Liver (tissue), 3 donors: ENCODE data around the gene STRIT1.

Source experiments
- EGR1 ChIP-seq, 2 donors: IDR thresholded peaks; 2 replicates each; pipeline ENCODE4 v1.6.1; 2016 to 2018; ENCODE audit warnings: antibody characterized with exemption in 2 of 2, low read depth in 2 of 2
- FOXA1 ChIP-seq: IDR thresholded peaks from 2 replicates; pipeline ENCODE4 v1.6.1; 2016; ENCODE audit warnings: antibody characterized with exemption
- HNF4A ChIP-seq, 2 donors: conservative IDR thresholded peaks; 2 replicates each; pipeline ENCODE4 v1.6.1; 2016; ENCODE audit warnings: antibody characterized with exemption in 2 of 2, mild to moderate bottlenecking in 2 of 2
- JUND ChIP-seq, 2 donors: IDR thresholded peaks; 2 replicates each; pipeline ENCODE4 v1.6.1; 2016; ENCODE audit warnings: antibody characterized with exemption in 2 of 2
- RAD21 ChIP-seq, 2 donors: IDR thresholded peaks; 2 replicates each; pipeline ENCODE4 v1.6.1; 2016; ENCODE audit warnings: antibody characterized with exemption in 2 of 2, mild to moderate bottlenecking in 2 of 2
- SP1 ChIP-seq: IDR thresholded peaks from 2 replicates; pipeline ENCODE4 v1.6.1; 2018; ENCODE audit warnings: antibody characterized with exemption, mild to moderate bottlenecking
- TAF1 ChIP-seq: conservative IDR thresholded peaks from 2 replicates; pipeline ENCODE4 v1.6.1; 2016; ENCODE audit warnings: antibody characterized with exemption, mild to moderate bottlenecking
- YY1 ChIP-seq: IDR thresholded peaks from 2 replicates; pipeline ENCODE4 v1.6.1; 2016; ENCODE audit warnings: antibody characterized with exemption, mild to moderate bottlenecking
- TF ChIP-seq, protein P1 (sequence below): fragments of 150-350 bp; IDR thresholded peaks from 2 replicates; pipeline ENCODE4 v1.5.1; 2017; ENCODE audit warnings: improper control_type of control experiment, low read depth, low read length; ENCODE audit not compliant: missing input control
- TF ChIP-seq, protein P2 (sequence below): IDR thresholded peaks from 2 replicates; pipeline ENCODE4 v1.6.1; 2016; ENCODE audit warnings: antibody characterized with exemption, mild to moderate bottlenecking
- TF ChIP-seq, protein P3 (sequence below): IDR thresholded peaks from 2 replicates; pipeline ENCODE4 v1.6.1; 2016; ENCODE audit warnings: antibody characterized with exemption
- TF ChIP-seq, protein P4 (sequence below): IDR thresholded peaks from 2 replicates; pipeline ENCODE4 v1.6.1; 2016; ENCODE audit warnings: antibody characterized with exemption
- TF ChIP-seq, protein P5 (sequence below): IDR thresholded peaks from 2 replicates; pipeline ENCODE4 v1.6.1; 2016; ENCODE audit warnings: antibody characterized with exemption
- donor health status: healthy.
- donor health status: healthy.

DNA sequence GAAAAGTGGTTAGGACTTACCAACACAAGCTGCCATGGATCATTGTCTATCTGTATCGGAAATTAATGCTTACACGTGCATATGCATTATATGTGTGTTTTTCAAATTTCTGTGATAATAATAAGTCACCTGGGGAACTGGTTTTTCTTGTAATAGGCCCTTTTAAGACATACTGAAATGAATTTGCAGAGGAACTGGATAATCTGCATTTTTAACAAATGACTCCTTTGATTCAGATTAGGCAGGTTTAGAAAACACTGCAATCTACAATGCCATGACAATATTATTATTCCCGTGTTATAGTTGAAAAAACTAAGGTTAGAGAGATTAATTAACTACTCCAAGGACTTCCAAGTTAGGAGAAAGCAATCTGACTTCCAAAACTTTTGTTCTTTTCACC lies 23.4 kb downstream of the STRIT1 start:
- TF ChIP-seq, protein P1, sequence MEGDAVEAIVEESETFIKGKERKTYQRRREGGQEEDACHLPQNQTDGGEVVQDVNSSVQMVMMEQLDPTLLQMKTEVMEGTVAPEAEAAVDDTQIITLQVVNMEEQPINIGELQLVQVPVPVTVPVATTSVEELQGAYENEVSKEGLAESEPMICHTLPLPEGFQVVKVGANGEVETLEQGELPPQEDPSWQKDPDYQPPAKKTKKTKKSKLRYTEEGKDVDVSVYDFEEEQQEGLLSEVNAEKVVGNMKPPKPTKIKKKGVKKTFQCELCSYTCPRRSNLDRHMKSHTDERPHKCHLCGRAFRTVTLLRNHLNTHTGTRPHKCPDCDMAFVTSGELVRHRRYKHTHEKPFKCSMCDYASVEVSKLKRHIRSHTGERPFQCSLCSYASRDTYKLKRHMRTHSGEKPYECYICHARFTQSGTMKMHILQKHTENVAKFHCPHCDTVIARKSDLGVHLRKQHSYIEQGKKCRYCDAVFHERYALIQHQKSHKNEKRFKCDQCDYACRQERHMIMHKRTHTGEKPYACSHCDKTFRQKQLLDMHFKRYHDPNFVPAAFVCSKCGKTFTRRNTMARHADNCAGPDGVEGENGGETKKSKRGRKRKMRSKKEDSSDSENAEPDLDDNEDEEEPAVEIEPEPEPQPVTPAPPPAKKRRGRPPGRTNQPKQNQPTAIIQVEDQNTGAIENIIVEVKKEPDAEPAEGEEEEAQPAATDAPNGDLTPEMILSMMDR, result no peak
- TF ChIP-seq JUND (IDR thresholded peaks at IDR 0.05) (no peak), SP1 (no peak), FOXA1 (no peak), RAD21 (IDR thresholded peaks at IDR 0.05) (no peak), YY1 (no peak), HNF4A (conservative IDR thresholded peaks at IDR 0.05) (no peak), EGR1 (IDR thresholded peaks at IDR 0.05; ENCODE audit: low read depth in 2 of 2) (no peak), TAF1 (no peak)
- TF ChIP-seq, protein P2, sequence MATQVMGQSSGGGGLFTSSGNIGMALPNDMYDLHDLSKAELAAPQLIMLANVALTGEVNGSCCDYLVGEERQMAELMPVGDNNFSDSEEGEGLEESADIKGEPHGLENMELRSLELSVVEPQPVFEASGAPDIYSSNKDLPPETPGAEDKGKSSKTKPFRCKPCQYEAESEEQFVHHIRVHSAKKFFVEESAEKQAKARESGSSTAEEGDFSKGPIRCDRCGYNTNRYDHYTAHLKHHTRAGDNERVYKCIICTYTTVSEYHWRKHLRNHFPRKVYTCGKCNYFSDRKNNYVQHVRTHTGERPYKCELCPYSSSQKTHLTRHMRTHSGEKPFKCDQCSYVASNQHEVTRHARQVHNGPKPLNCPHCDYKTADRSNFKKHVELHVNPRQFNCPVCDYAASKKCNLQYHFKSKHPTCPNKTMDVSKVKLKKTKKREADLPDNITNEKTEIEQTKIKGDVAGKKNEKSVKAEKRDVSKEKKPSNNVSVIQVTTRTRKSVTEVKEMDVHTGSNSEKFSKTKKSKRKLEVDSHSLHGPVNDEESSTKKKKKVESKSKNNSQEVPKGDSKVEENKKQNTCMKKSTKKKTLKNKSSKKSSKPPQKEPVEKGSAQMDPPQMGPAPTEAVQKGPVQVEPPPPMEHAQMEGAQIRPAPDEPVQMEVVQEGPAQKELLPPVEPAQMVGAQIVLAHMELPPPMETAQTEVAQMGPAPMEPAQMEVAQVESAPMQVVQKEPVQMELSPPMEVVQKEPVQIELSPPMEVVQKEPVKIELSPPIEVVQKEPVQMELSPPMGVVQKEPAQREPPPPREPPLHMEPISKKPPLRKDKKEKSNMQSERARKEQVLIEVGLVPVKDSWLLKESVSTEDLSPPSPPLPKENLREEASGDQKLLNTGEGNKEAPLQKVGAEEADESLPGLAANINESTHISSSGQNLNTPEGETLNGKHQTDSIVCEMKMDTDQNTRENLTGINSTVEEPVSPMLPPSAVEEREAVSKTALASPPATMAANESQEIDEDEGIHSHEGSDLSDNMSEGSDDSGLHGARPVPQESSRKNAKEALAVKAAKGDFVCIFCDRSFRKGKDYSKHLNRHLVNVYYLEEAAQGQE, result no peak
- TF ChIP-seq, protein P3, sequence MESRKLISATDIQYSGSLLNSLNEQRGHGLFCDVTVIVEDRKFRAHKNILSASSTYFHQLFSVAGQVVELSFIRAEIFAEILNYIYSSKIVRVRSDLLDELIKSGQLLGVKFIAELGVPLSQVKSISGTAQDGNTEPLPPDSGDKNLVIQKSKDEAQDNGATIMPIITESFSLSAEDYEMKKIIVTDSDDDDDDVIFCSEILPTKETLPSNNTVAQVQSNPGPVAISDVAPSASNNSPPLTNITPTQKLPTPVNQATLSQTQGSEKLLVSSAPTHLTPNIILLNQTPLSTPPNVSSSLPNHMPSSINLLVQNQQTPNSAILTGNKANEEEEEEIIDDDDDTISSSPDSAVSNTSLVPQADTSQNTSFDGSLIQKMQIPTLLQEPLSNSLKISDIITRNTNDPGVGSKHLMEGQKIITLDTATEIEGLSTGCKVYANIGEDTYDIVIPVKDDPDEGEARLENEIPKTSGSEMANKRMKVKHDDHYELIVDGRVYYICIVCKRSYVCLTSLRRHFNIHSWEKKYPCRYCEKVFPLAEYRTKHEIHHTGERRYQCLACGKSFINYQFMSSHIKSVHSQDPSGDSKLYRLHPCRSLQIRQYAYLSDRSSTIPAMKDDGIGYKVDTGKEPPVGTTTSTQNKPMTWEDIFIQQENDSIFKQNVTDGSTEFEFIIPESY, result no peak
- TF ChIP-seq, protein P4, sequence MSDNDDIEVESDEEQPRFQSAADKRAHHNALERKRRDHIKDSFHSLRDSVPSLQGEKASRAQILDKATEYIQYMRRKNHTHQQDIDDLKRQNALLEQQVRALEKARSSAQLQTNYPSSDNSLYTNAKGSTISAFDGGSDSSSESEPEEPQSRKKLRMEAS, result no peak
- TF ChIP-seq, protein P5, sequence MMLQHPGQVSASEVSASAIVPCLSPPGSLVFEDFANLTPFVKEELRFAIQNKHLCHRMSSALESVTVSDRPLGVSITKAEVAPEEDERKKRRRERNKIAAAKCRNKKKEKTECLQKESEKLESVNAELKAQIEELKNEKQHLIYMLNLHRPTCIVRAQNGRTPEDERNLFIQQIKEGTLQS, result no peak
